Esophagus squamous epithelium (tissue), 5 donors: ENCODE results near the gene SYDE2. TPM values are rescaled to one million over a fixed set of nuclear protein-coding genes. Genes with fewer than 3 reads are reported as not detected.

Experiments used
- DNase-seq: peaks from one replicate; lab custom pipeline; 2025; lab: John Stamatoyannopoulos, UW
- H3K27ac ChIP-seq, 4 donors: fragments of 200-600 bp; sonication (generic); one replicate each; pipeline ENCODE4 v1.5.1; 2016 to 2019; ENCODE audit warnings: mild to moderate bottlenecking in 1 of 4
- H3K27me3 ChIP-seq, 4 donors: fragments of 200-600 bp; sonication (generic); 1 replicate in 3 of 4; 2 replicates in 1 of 4; pipeline versions ENCODE4 v1.5.1 to v1.6.0; 2017 to 2021; ENCODE audit warnings: antibody characterized with exemption in 1 of 4
- H3K36me3 ChIP-seq, 3 donors: fragments of 200-600 bp; sonication (generic); one replicate each; pipeline ENCODE4 v1.5.1; 2016 to 2019
- H3K4me1 ChIP-seq, 3 donors: fragments of 200-600 bp; sonication (generic); one replicate each; pipeline ENCODE4 v1.5.1; 2017 to 2019
- H3K4me3 ChIP-seq, 4 donors: fragments of 200-600 bp; sonication (generic); 1 replicate in 3 of 4; 2 replicates in 1 of 4; pipeline ENCODE4 v1.5.1; 2016 to 2019; ENCODE audit warnings: mild to moderate bottlenecking in 2 of 4, moderate library complexity in 1 of 4
- H3K9me3 ChIP-seq, 3 donors: fragments of 200-600 bp; sonication (generic); one replicate each; pipeline ENCODE4 v1.5.1; 2016 to 2019
- POLR2A ChIP-seq, 4 donors: fragments of 450-650 bp; IDR thresholded peaks; one replicate each; pipeline ENCODE4 v1.6.1; 2017; ENCODE audit warnings: antibody characterized with exemption in 4 of 4, mild to moderate bottlenecking in 4 of 4, moderate library complexity in 3 of 4
- WGBS, 2 donors: methylation state at CpG; one replicate each; pipeline ENCODE4 v1.1.5; 2018; 5-methylcytosine and 5-hydroxymethylcytosine counted together
- intact Hi-C: fragments of 100-400 bp; cut with DNase I; formaldehyde crosslinking; loops from one replicate; pipeline ENCODE4 v1.15.0; 2022
- total RNA-seq, 4 donors: library from RNA; depleted of rRNA; stranded (reverse); fragments of >200 nt; gene quantifications; one replicate each; pipeline ENCODE4 v1.1.0, GENCODE V29; 2016
- TF ChIP-seq, protein P1 (sequence below), 6 experiments: fragments of 450-650 bp in 4 of 6; fragments of 200-600 bp in 2 of 6; sonication (generic) in 2 of 6; IDR thresholded peaks; one replicate each; pipeline ENCODE4 v1.5.1; 2016 to 2019; ENCODE audit warnings: antibody characterized with exemption in 6 of 6, mild to moderate bottlenecking in 4 of 6, moderate library complexity in 4 of 6
- donor health status: DM: yes; HTN: yes; CAD: no.

SYDE2 gene
- total RNA-seq, 4 donors from 2014 or later, result 2.8 to 10.9 (median 4.4) TPM

GRCh38 chr1:85125891-85126290, 74.9 kb downstream of the SYDE2 start:
- intact Hi-C loops, result no loop called here
- Histone ChIP-seq H3K36me3 (no peaks in the 10 kb centered on the region), H3K4me1 (no peaks in the 10 kb centered on the region), H3K4me3 (no peak overlapping the region), H3K27me3 (no peaks in the 10 kb centered on the region), H3K9me3 (no peaks in the 10 kb centered on the region), H3K27ac (no peak overlapping the region)
- DNase-seq, result no peak
- TF ChIP-seq, protein P1, sequence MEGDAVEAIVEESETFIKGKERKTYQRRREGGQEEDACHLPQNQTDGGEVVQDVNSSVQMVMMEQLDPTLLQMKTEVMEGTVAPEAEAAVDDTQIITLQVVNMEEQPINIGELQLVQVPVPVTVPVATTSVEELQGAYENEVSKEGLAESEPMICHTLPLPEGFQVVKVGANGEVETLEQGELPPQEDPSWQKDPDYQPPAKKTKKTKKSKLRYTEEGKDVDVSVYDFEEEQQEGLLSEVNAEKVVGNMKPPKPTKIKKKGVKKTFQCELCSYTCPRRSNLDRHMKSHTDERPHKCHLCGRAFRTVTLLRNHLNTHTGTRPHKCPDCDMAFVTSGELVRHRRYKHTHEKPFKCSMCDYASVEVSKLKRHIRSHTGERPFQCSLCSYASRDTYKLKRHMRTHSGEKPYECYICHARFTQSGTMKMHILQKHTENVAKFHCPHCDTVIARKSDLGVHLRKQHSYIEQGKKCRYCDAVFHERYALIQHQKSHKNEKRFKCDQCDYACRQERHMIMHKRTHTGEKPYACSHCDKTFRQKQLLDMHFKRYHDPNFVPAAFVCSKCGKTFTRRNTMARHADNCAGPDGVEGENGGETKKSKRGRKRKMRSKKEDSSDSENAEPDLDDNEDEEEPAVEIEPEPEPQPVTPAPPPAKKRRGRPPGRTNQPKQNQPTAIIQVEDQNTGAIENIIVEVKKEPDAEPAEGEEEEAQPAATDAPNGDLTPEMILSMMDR (IDR thresholded peaks at IDR 0.05), result no peak
- no peak for TF ChIP-seq POLR2A (IDR thresholded peaks at IDR 0.05)
- 70 to 77% methylated on average over 1 of the region's 1 CpG for WGBS, 2 donors

GRCh38 chr1:85124091-85124490, 76.7 kb downstream of the SYDE2 start:
- Histone ChIP-seq H3K27me3 (no peaks in the 10 kb centered on the region), H3K27ac (no peak overlapping the region), H3K4me1 (no peaks in the 10 kb centered on the region), H3K4me3 (no peak overlapping the region), H3K9me3 (no peaks in the 10 kb centered on the region), H3K36me3 (no peaks in the 10 kb centered on the region)
- 91 to 96% methylated on average over 3 to 5 of the region's 5 CpGs for WGBS, 2 donors
- no peak for DNase-seq
- intact Hi-C loops, result no loop called here
- no peak for TF ChIP-seq POLR2A (IDR thresholded peaks at IDR 0.05)
- TF ChIP-seq, protein P1 (IDR thresholded peaks at IDR 0.05), result no peak

GRCh38 chr1:85122169-85122568, 78.6 kb downstream of the SYDE2 start:
- 57 to 70% methylated on average over 2 of the region's 2 CpGs for WGBS, 2 donors
- no peaks in the 10 kb centered on the region for H3K27me3 ChIP-seq
- no peak for TF ChIP-seq POLR2A (IDR thresholded peaks at IDR 0.05)
- TF ChIP-seq, protein P1 (IDR thresholded peaks at IDR 0.05), result no peak
- H3K36me3 ChIP-seq, result no peaks in the 10 kb centered on the region
- intact Hi-C loops, result no loop called here
- DNase-seq, result no peak
- H3K27ac ChIP-seq, result no peak overlapping the region
- no peaks in the 10 kb centered on the region for H3K4me1 ChIP-seq
- H3K9me3 ChIP-seq, result no peaks in the 10 kb centered on the region
- no peak overlapping the region for H3K4me3 ChIP-seq

- Histone ChIP-seq H3K4me3 (no peak overlapping the region), H3K9me3 (no peaks in the 10 kb centered on the region), H3K27me3 (no peaks in the 10 kb centered on the region), H3K36me3 (no peaks in the 10 kb centered on the region), H3K4me1 (no peaks in the 10 kb centered on the region), H3K27ac (no peak overlapping the region)
- intact Hi-C loops, result no loop called here
- TF ChIP-seq, protein P1 (IDR thresholded peaks at IDR 0.05), result no peak
- TF ChIP-seq POLR2A (IDR thresholded peaks at IDR 0.05), result no peak
- no peak for DNase-seq
- WGBS, 2 donors, result 89 to 90% methylated on average over 4 of the region's 4 CpGs
Observed at GRCh38 chr1:85121744-85122143, 79.1 kb downstream of the SYDE2 start.

DNA sequence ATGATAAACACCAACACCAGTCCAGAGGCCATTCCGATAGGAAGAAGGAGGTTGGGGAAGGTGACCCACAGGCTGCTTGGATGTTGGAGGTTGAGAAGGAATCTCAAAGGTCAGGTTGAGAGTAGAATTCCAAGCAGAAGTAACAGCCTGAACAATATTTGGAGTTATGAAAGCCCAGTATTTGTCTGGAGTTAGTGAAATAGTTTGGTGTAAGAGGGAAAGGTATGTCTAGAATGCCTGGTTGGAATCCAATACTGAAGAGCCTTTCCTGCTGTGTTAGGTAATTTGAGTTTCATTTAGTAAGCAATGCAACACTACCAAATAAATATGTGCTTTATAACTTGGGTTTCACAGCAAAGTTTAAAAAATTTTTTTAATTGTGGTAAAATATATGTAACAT, 82.1 kb downstream of the SYDE2 start:
- H3K4me3 ChIP-seq, result no peak overlapping the region
- intact Hi-C loops, result loop anchor here (10.0 kb wide), 1 partner anchor 116 kb away; no protein-coding TSS in a partner anchor
- no peaks in the 10 kb centered on the region for H3K4me1 ChIP-seq
- no peaks in the 10 kb centered on the region for H3K9me3 ChIP-seq
- no peaks in the 10 kb centered on the region for H3K36me3 ChIP-seq
- H3K27ac ChIP-seq, result no peak overlapping the region
- TF ChIP-seq, protein P1 (IDR thresholded peaks at IDR 0.05), result no peak
- TF ChIP-seq POLR2A (IDR thresholded peaks at IDR 0.05), result no peak
- H3K27me3 ChIP-seq, result no peaks in the 10 kb centered on the region
- 89 to 100% methylated on average over 1 of the region's 1 CpG for WGBS, 2 donors
- no peak for DNase-seq
